Panc1 (cell line): ENCODE results near the gene DECR2. TPM values are rescaled to one million over a fixed set of nuclear protein-coding genes. Genes with fewer than 3 reads are reported as not detected.

ENCODE experiments used
- ATAC-seq: fragments of 200-7000 bp; cut with Tn5 transposase; 2 replicates; pipeline ENCODE4 v1.9.1; 2020; ENCODE audit warnings: mild to moderate bottlenecking, moderate library complexity
- BruUV-seq: library from RNA; stranded (reverse); fragments of 400-500 nt; replicated peaks from 2 replicates; lab custom pipeline; 2021; lab: Mats Ljungman, UMichigan
- CTCF ChIA-PET: fragments of 300-600 bp; sonication (Branson Sonifier 250); formaldehyde crosslinking; loops from one replicate; lab custom pipeline; 2022; ENCODE audit warnings: antibody characterized with exemption; lab: Charles Lee
- POLR2A ChIA-PET: fragments of 300-600 bp; sonication (Branson Sonifier 250); formaldehyde crosslinking; loops from one replicate; lab custom pipeline; 2022; ENCODE audit warnings: antibody characterized with exemption; lab: Charles Lee
- DNase-seq: peaks from one replicate; pipeline ENCODE4 v3.0.0-alpha.2; 2010; ENCODE audit warnings: low read depth, low spot score
- H3K27ac ChIP-seq: 2 replicates; pipeline ENCODE4 v1.5.1; 2011; ENCODE audit warnings: mild to moderate bottlenecking, low read length, inconsistent platforms
- H3K27me3 ChIP-seq: fragments of 200-500 bp; sonication (Bioruptor generic); 2 replicates; pipeline ENCODE4 v1.6.0; 2014; ENCODE audit warnings: low read length, inconsistent platforms; ENCODE audit not compliant: control insufficient read depth, insufficient read depth
- H3K36me3 ChIP-seq: fragments of 200-500 bp; sonication (Bioruptor generic); 2 replicates; pipeline ENCODE4 v1.5.1; 2014; ENCODE audit warnings: inconsistent platforms, mild to moderate bottlenecking, low read length, moderate library complexity; ENCODE audit not compliant: control insufficient read depth, insufficient read depth
- H3K4me1 ChIP-seq: 2 replicates; pipeline ENCODE4 v1.5.1; 2011; ENCODE audit warnings: inconsistent platforms, mild to moderate bottlenecking, low read length, moderate library complexity; ENCODE audit not compliant: control insufficient read depth, insufficient read depth
- H3K4me3 ChIP-seq, 2 experiments: 2 replicates each; pipeline ENCODE4 v1.5.1; 2011 to 2012; ENCODE audit warnings: low read depth in 2 of 2, low read length in 2 of 2, mild to moderate bottlenecking in 2 of 2, inconsistent platforms in 1 of 2, moderate library complexity in 1 of 2
- H3K9me3 ChIP-seq: fragments of 200-500 bp; sonication (Bioruptor generic); 2 replicates; pipeline ENCODE4 v1.5.1; 2014; ENCODE audit warnings: low read depth, mild to moderate bottlenecking, inconsistent platforms, low read length, moderate library complexity; ENCODE audit not compliant: control insufficient read depth, insufficient read depth
- CTCF ChIP-seq: fragments of 450-650 bp; IDR thresholded peaks from 2 replicates; pipeline ENCODE4 v1.5.1; 2017; ENCODE audit warnings: mild to moderate bottlenecking
- POLR2AphosphoS5 ChIP-seq: IDR thresholded peaks from 2 replicates; pipeline ENCODE4 v1.6.1; 2012; ENCODE audit warnings: mild to moderate bottlenecking, low read depth, low read length, moderate library complexity
- SIN3A ChIP-seq: IDR thresholded peaks from 2 replicates; pipeline ENCODE4 v1.6.1; 2012; ENCODE audit warnings: low read depth, mild to moderate bottlenecking, low read length, moderate library complexity, borderline replicate concordance; ENCODE audit not compliant: insufficient read depth
- TCF7L2 ChIP-seq: IDR thresholded peaks from 2 replicates; pipeline ENCODE4 v1.6.1; 2011; ENCODE audit warnings: mild to moderate bottlenecking, low read depth, low read length, inconsistent platforms
- in situ Hi-C: cut with HindIII; loops from 2 replicates; pipeline ENCODE4 v1.10.0; 2016; ENCODE audit warnings: low sequenced_read_pairs, low pct_unique_long_range_greater_than_20kb
- intact Hi-C: fragments of 100-400 bp; cut with micrococcal nuclease; formaldehyde crosslinking; loops from one replicate; pipeline ENCODE4 v1.10.0; 2022; ENCODE audit not compliant: unreplicated experiment
- total RNA-seq: library from RNA; stranded (reverse); gene quantifications from one replicate; pipeline ENCODE4 v1.2.1, GENCODE V29; 2021; ENCODE audit not compliant: unreplicated experiment
- TF ChIP-seq, protein P1 (sequence below), 2 experiments: IDR thresholded peaks; 2 replicates each; pipeline ENCODE4 v1.6.1; 2011 to 2012; ENCODE audit warnings: low read depth in 2 of 2, control low read depth in 1 of 2, low read length in 1 of 2, mild to moderate bottlenecking in 1 of 2, moderate library complexity in 1 of 2; ENCODE audit not compliant: insufficient read depth in 1 of 2

The DECR2 gene
- total RNA-seq, 1 experiment from 2014 or later, result 92.7 TPM

GRCh38 chr16:389352-389751 lies 12.3 kb upstream of the DECR2 start:
- ChIA-PET POLR2A (no interaction called here), CTCF (no interaction called here)
- peaks cover 26% of the 10 kb centered on the region for H3K4me1 ChIP-seq
- peak overlapping the region; percentile 69 for H3K27ac ChIP-seq
- in situ Hi-C loops (no loop called here), intact Hi-C loops (loop anchor here (5.0 kb wide), 1 partner anchor 118 kb away; no protein-coding TSS in a partner anchor)
- ATAC-seq (peak; percentile 46; the same call in 1 of the 2 replicates), DNase-seq (no peak)
- H3K9me3 ChIP-seq, result no peaks in the 10 kb centered on the region
- no peak overlapping the region for H3K4me3 ChIP-seq
- no TSS peak for BruUV-seq
- H3K27me3 ChIP-seq, result no peaks in the 10 kb centered on the region
- TF ChIP-seq POLR2AphosphoS5, result no peak
- no peak for TF ChIP-seq SIN3A
- TF ChIP-seq TCF7L2, result no peak
- H3K36me3 ChIP-seq, result no peaks in the 10 kb centered on the region

DNA sequence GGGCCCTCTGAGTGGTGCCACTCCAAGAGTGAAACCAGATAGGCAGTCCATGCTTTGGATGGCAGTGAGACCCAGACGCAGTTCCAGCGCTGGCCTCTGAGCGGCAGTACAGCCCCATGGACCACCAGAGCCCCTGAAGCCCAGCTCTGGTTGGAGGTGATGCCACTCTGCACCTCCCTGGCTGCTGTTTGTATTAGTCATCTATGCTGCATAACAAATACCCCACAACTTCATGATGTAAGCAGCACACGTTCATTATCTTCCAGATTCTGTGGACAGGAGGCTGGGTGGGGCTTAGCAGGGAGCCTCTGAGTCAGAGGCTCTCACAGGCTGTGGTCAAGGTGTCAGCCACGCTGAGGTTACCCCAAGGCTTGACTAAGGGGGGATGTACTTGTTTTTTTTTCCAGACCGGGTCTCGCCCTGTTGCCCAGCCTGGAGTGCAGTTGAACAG lies 9.8 kb upstream of the DECR2 start:
- in situ Hi-C loops, result no loop called here
- BruUV-seq, result no TSS peak

More for the DNA sequence above, 9.8 kb upstream of the DECR2 start:
- DNase-seq (no peak), ATAC-seq (peak; percentile 71)
- intact Hi-C loops, result loop anchor here (5.0 kb wide), 1 partner anchor 105 kb away; no protein-coding TSS in a partner anchor
- Histone ChIP-seq H3K4me1 (peaks cover 17% of the 10 kb centered on the region), H3K9me3 (no peaks in the 10 kb centered on the region), H3K27me3 (no peaks in the 10 kb centered on the region), H3K4me3 (no peak overlapping the region), H3K36me3 (no peaks in the 10 kb centered on the region), H3K27ac (no peak overlapping the region)
- POLR2A ChIA-PET, result interaction anchor here (0.7 kb wide), 1 partner anchor 101 kb away, joined by 3 read pairs; no protein-coding TSS in a partner anchor
- CTCF ChIA-PET, result interaction anchor here (0.7 kb wide), 3 partner anchors 103 to 133 kb away, joined by 4 read pairs; no protein-coding TSS in a partner anchor
- TF ChIP-seq CTCF, result peak; percentile 93
- TF ChIP-seq, protein P1, sequence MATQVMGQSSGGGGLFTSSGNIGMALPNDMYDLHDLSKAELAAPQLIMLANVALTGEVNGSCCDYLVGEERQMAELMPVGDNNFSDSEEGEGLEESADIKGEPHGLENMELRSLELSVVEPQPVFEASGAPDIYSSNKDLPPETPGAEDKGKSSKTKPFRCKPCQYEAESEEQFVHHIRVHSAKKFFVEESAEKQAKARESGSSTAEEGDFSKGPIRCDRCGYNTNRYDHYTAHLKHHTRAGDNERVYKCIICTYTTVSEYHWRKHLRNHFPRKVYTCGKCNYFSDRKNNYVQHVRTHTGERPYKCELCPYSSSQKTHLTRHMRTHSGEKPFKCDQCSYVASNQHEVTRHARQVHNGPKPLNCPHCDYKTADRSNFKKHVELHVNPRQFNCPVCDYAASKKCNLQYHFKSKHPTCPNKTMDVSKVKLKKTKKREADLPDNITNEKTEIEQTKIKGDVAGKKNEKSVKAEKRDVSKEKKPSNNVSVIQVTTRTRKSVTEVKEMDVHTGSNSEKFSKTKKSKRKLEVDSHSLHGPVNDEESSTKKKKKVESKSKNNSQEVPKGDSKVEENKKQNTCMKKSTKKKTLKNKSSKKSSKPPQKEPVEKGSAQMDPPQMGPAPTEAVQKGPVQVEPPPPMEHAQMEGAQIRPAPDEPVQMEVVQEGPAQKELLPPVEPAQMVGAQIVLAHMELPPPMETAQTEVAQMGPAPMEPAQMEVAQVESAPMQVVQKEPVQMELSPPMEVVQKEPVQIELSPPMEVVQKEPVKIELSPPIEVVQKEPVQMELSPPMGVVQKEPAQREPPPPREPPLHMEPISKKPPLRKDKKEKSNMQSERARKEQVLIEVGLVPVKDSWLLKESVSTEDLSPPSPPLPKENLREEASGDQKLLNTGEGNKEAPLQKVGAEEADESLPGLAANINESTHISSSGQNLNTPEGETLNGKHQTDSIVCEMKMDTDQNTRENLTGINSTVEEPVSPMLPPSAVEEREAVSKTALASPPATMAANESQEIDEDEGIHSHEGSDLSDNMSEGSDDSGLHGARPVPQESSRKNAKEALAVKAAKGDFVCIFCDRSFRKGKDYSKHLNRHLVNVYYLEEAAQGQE (IDR thresholded peaks at IDR 0.05; ENCODE audit: insufficient read depth in 1 of 2, low read depth in 2 of 2, low read length in 1 of 2), result no peak
